Heart right ventricle (tissue), 16 donors: ENCODE results near the gene AUTS2. TPM values are rescaled to one million over a fixed set of nuclear protein-coding genes. Genes with fewer than 3 reads are reported as not detected.

Experiments used
- ATAC-seq, 8 donors: fragments of 200-7000 bp; cut with Tn5 transposase; one replicate each; pipeline ENCODE4 v1.9.1; 2020; ENCODE audit warnings: mild to moderate bottlenecking in 8 of 8, moderate library complexity in 8 of 8, moderate number of reproducible peaks in 1 of 8
- DNase-seq, 2 donors: peaks; one replicate each; pipeline ENCODE4 v3.0.0-alpha.2; 2020
- H3K27ac ChIP-seq, 10 donors: fragments of 200-600 bp; sonication (generic) in 2 of 10; one replicate each; pipeline versions ENCODE4 v1.5.0 to v1.8.0; 2020 to 2022; ENCODE audit warnings: mild to moderate bottlenecking in 3 of 10
- H3K27me3 ChIP-seq, 7 donors: fragments of 200-600 bp; one replicate each; pipeline ENCODE4 v1.8.0; 2021 to 2022; ENCODE audit warnings: mild to moderate bottlenecking in 2 of 7
- H3K36me3 ChIP-seq, 9 donors: fragments of 200-600 bp; sonication (generic) in 1 of 9; one replicate each; pipeline versions ENCODE4 v1.5.0 to v1.8.0; 2020 to 2022; ENCODE audit warnings: mild to moderate bottlenecking in 2 of 9
- H3K4me1 ChIP-seq, 9 donors: fragments of 200-600 bp; sonication (generic) in 1 of 9; one replicate each; pipeline versions ENCODE4 v1.5.0 to v1.8.0; 2020 to 2022; ENCODE audit warnings: mild to moderate bottlenecking in 4 of 9
- H3K4me3 ChIP-seq, 10 donors: fragments of 200-600 bp; sonication (generic) in 2 of 10; one replicate each; pipeline versions ENCODE4 v1.5.0 to v1.8.0; 2020 to 2022; ENCODE audit warnings: mild to moderate bottlenecking in 7 of 10, moderate library complexity in 2 of 10
- H3K9me3 ChIP-seq, 11 donors: fragments of 200-600 bp in 10 of 11; sonication (generic) in 2 of 11; one replicate each; pipeline versions ENCODE4 v1.5.0 to v1.8.0; 2013 to 2022; ENCODE audit warnings: mild to moderate bottlenecking in 2 of 11, control low read depth in 1 of 11, moderate library complexity in 1 of 11
- CTCF ChIP-seq, 9 donors: fragments of 200-600 bp; sonication (generic) in 2 of 9; IDR thresholded peaks; one replicate each; pipeline versions ENCODE4 v1.5.0 to v1.8.0; 2021 to 2022; ENCODE audit warnings: antibody characterized with exemption in 9 of 9, mild to moderate bottlenecking in 5 of 9, moderate library complexity in 1 of 9
- WGBS, 2 donors: extraction: QIAGEN DNeasy Blood & Tissue Kit; methylation state at CpG; one replicate each; pipeline ENCODE4 v1.1.7; 2013; ENCODE audit warnings: inconsistent platforms in 1 of 2; 5-methylcytosine and 5-hydroxymethylcytosine counted together
- intact Hi-C, 10 donors: fragments of 100-400 bp; cut with DNase I; formaldehyde crosslinking; loops; one replicate each; pipeline versions ENCODE4 v1.11.1 to v1.14.2; 2022
- polyA plus RNA-seq, 2 donors: library from polyadenylated mRNA; stranded (reverse); fragments of 200-250 nt; gene quantifications; one replicate each; pipeline ENCODE4 v1.2.3, GENCODE V29; 2013
- total RNA-seq, 10 donors: library from RNA; stranded (reverse); fragmentation: NEBNext Ultra II Directional in 3 of 10; extraction: Animal tissue kit (Norgen Biotek cat#: 25700) in 3 of 10; gene quantifications; one replicate each; pipeline versions ENCODE4 v1.2.1 to v1.2.4, GENCODE V29; 2021 to 2023
- donor health status: Arrhythmogenic right ventricular cardiomyopathy.
- donor health status: ischemic (EF 13 %, LVEDD 7.1; RV severe dilation, severe dysfunction).
- donor health status: healthy with polysubstance abuse.
- donor health status: DM: no; HTN: yes; CAD: no.
- donor health status: DM: no; HTN: no; CAD: no.
- donor health status: ischemic (EF 25% LVEDD 6.9; RV normal size, moderate dysfunction).
- donor health status: ischemic (EF 25% LVEDD 5.7; RV mildly dilated, moderate dysfunction).
- donor health status: healthy.
- donor health status: DM: yes; HTN: yes; CAD: no.
- donor health status: Ischemic cardiomyopathy.
- donor health status: ischemic (EF 35%, LVEDD 5.7; RV mildly dilated, moderate dysfunction).
- donor health status: nonischemic (EF 11% LVEDD 7.7; RV severe dilation, severe dysfunction).
- donor health status: DM: yes; HTN: yes; CAD: no.
- donor health status: PGD.
- donor health status: ischemic (EF 29% LVEDD 5.4; RV normal size, mild dysfunction).
- donor health status: nonischemic (EF 23%, LVEDD 6.1; RV moderate dilation, normal function).

The AUTS2 gene
- total and polyA plus RNA-seq, 12 donors, result 1.6 to 11.2 (median 7.3) TPM

- ATAC-seq (no peak), DNase-seq (no peak)
- Histone ChIP-seq H3K27me3 (peaks cover 0 to 8% (median 0%) of the 10 kb centered on the region in 7 donors), H3K36me3 (no peaks in the 10 kb centered on the region), H3K4me3 (no peak overlapping the region), H3K27ac (no peak overlapping the region), H3K9me3 (no peaks in the 10 kb centered on the region), H3K4me1 (peaks cover 0 to 38% (median 16%) of the 10 kb centered on the region in 9 donors)
- no peak for TF ChIP-seq CTCF (IDR thresholded peaks at IDR 0.05)
- 97% methylated on average over 2 of the region's 2 CpGs for WGBS, 2 donors
- intact Hi-C loops, result loop anchor here in 1 of 10 donors (10.0 kb wide), 1 partner anchor 62 kb away; no protein-coding TSS in a partner anchor
These were observed 4.2 kb downstream of the AUTS2 start for GRCh38 chr7:69602522-69602921.

- Histone ChIP-seq H3K36me3 (no peaks in the 10 kb centered on the region), H3K4me3 (no peak overlapping the region), H3K27me3 (peaks cover 0 to 6% (median 0%) of the 10 kb centered on the region in 7 donors), H3K27ac (no peak overlapping the region), H3K4me1 (peaks cover 0 to 37% (median 16%) of the 10 kb centered on the region in 9 donors), H3K9me3 (no peaks in the 10 kb centered on the region)
- 73 to 83% methylated on average over 3 of the region's 3 CpGs for WGBS, 2 donors
- DNase-seq, result no peak
- no peak for TF ChIP-seq CTCF (IDR thresholded peaks at IDR 0.05)
- no peak for ATAC-seq
- intact Hi-C loops, result loop anchor here in 1 of 10 donors (10.0 kb wide), 1 partner anchor 61 kb away; no protein-coding TSS in a partner anchor
These were observed 5.1 kb downstream of the AUTS2 start for GRCh38 chr7:69603351-69603750.

GRCh38 chr7:69603937-69604494 lies 5.7 kb downstream of the AUTS2 start:
- Histone ChIP-seq H3K4me1 (peaks cover 0 to 37% (median 16%) of the 10 kb centered on the region in 9 donors), H3K27me3 (peaks cover 0 to 6% (median 0%) of the 10 kb centered on the region in 7 donors), H3K27ac (no peak overlapping the region), H3K9me3 (no peaks in the 10 kb centered on the region), H3K4me3 (no peak overlapping the region), H3K36me3 (no peaks in the 10 kb centered on the region)
- no peak for ATAC-seq
- intact Hi-C loops, result loop anchor here in 1 of 10 donors (10.0 kb wide), 1 partner anchor 61 kb away; no protein-coding TSS in a partner anchor
- WGBS, 2 donors, result 80 to 81% methylated on average over 2 of the region's 2 CpGs
- no peak for TF ChIP-seq CTCF (IDR thresholded peaks at IDR 0.05)
- no peak for DNase-seq

- intact Hi-C loops, result loop anchor here in 1 of 10 donors (10.0 kb wide), 1 partner anchor 60 kb away; no protein-coding TSS in a partner anchor
These were observed 6.8 kb downstream of the AUTS2 start for GRCh38 chr7:69605070-69605469.

More at GRCh38 chr7:69605070-69605469, 6.8 kb downstream of the AUTS2 start:
- no peak overlapping the region for H3K27ac ChIP-seq
- DNase-seq (no peak), ATAC-seq (no peak)
- WGBS, 2 donors, result 64 to 69% methylated on average over 3 of the region's 3 CpGs
- H3K36me3 ChIP-seq, result no peaks in the 10 kb centered on the region
- TF ChIP-seq CTCF (IDR thresholded peaks at IDR 0.05), result no peak
- H3K4me3 ChIP-seq, result no peak overlapping the region
- peaks cover 0 to 40% (median 16%) of the 10 kb centered on the region in 9 donors for H3K4me1 ChIP-seq
- H3K27me3 ChIP-seq, result peaks cover 0 to 1% (median 0%) of the 10 kb centered on the region in 7 donors
- no peaks in the 10 kb centered on the region for H3K9me3 ChIP-seq
